A673 (cell line): Measurements from ENCODE around the gene DNAJB2. TPM values are rescaled to one million over a fixed set of nuclear protein-coding genes. Genes with fewer than 3 reads are reported as not detected.

Experiments
- BruUV-seq: library from RNA; stranded (reverse); fragments of 400-500 nt; replicated peaks from 2 replicates; lab custom pipeline; 2021; lab: Mats Ljungman, UMichigan
- CTCF ChIA-PET: fragments of 300-600 bp; sonication (Branson Sonifier 250); formaldehyde crosslinking; loops from one replicate; lab custom pipeline; 2022; ENCODE audit warnings: antibody characterized with exemption; lab: Charles Lee
- POLR2A ChIA-PET: fragments of 300-600 bp; sonication (Branson Sonifier 250); formaldehyde crosslinking; loops from one replicate; lab custom pipeline; 2022; ENCODE audit warnings: antibody characterized with exemption; ENCODE audit not compliant: low non-redundant PET; lab: Charles Lee
- DNase-seq: peaks from one replicate; pipeline ENCODE4 v3.0.0-alpha.2; 2015; ENCODE audit warnings: low spot score
- H3K27ac ChIP-seq: fragments of 200-600 bp; sonication (generic); 2 replicates; pipeline ENCODE4 v1.5.1; 2016; ENCODE audit warnings: mixed run types, low read depth, mild to moderate bottlenecking, mixed read lengths, antibody characterized with exemption, low read length; ENCODE audit not compliant: poor library complexity, severe bottlenecking
- H3K27me3 ChIP-seq: fragments of 200-600 bp; sonication (generic); replicated peaks from 2 replicates; pipeline ENCODE4 v1.6.1; 2017; ENCODE audit warnings: mixed run types, low read depth, mild to moderate bottlenecking, mixed read lengths, antibody characterized with exemption, low read length; ENCODE audit not compliant: insufficient read depth, poor library complexity
- H3K36me3 ChIP-seq: fragments of 200-600 bp; sonication (generic); 2 replicates; pipeline ENCODE4 v1.6.1; 2016; ENCODE audit warnings: mixed run types, mild to moderate bottlenecking, mixed read lengths, antibody characterized with exemption, low read length; ENCODE audit not compliant: insufficient read depth, poor library complexity, severe bottlenecking
- H3K4me1 ChIP-seq: fragments of 200-600 bp; sonication (generic); 2 replicates; pipeline ENCODE4 v1.6.1; 2017; ENCODE audit warnings: mixed run types, mild to moderate bottlenecking, mixed read lengths, antibody characterized with exemption, low read length; ENCODE audit not compliant: insufficient read depth, poor library complexity, severe bottlenecking
- H3K4me3 ChIP-seq: fragments of 200-600 bp; sonication (generic); 2 replicates; pipeline ENCODE4 v1.5.1; 2016; ENCODE audit warnings: low read depth, mixed run types, mild to moderate bottlenecking, mixed read lengths, low read length; ENCODE audit not compliant: poor library complexity, severe bottlenecking
- H3K9me3 ChIP-seq: fragments of 200-600 bp; sonication (generic); 2 replicates; pipeline ENCODE4 v1.6.1; 2016; ENCODE audit warnings: mixed run types, low read depth, mild to moderate bottlenecking, mixed read lengths, antibody characterized with exemption, low read length; ENCODE audit not compliant: poor library complexity, severe bottlenecking
- CTCF ChIP-seq: fragments of 300-800, 200-600 bp; sonication (generic); conservative IDR thresholded peaks from 2 replicates; pipeline ENCODE4 v1.5.1; 2017; ENCODE audit warnings: low read depth, mild to moderate bottlenecking, antibody characterized with exemption, low read length, moderate library complexity, mixed read lengths
- EZH2 ChIP-seq: fragments of 200-600 bp; sonication (generic); IDR thresholded peaks from 2 replicates; pipeline ENCODE4 v1.6.1; 2017; ENCODE audit warnings: borderline replicate concordance, low read depth, mild to moderate bottlenecking, mixed read lengths, antibody characterized with exemption, low read length; ENCODE audit not compliant: poor library complexity, severe bottlenecking
- intact Hi-C: fragments of 100-400 bp; cut with micrococcal nuclease; formaldehyde crosslinking; loops from one replicate; pipeline ENCODE4 v1.10.0; 2022; ENCODE audit not compliant: unreplicated experiment
- total RNA-seq: library from RNA; stranded (reverse); gene quantifications from 2 replicates; pipeline ENCODE4 v1.2.3, GENCODE V29; 2021

DNAJB2 gene
- total RNA-seq, 1 experiment from 2014 or later, result 24.4 TPM

- Histone ChIP-seq H3K36me3 (no peaks in the 10 kb centered on the region), H3K4me3 (no peak overlapping the region), H3K9me3 (no peaks in the 10 kb centered on the region), H3K27me3 (peaks cover 61% of the 10 kb centered on the region), H3K4me1 (no peaks in the 10 kb centered on the region), H3K27ac (no peak overlapping the region)
- intact Hi-C loops, result no loop called here
- DNase-seq, result no peak
- BruUV-seq, result no TSS peak
- POLR2A ChIA-PET, result no interaction called here
- CTCF ChIA-PET, result no interaction called here
- TF ChIP-seq CTCF (no peak), EZH2 (no peak)
Observed at GRCh38 chr2:219323434-219323833, 44.3 kb downstream of the DNAJB2 start.

- intact Hi-C loops, result no loop called here
- H3K9me3 ChIP-seq, result no peaks in the 10 kb centered on the region
- no peak for TF ChIP-seq EZH2
- no peak for TF ChIP-seq CTCF
- no peak overlapping the region for H3K4me3 ChIP-seq
- BruUV-seq, result no TSS peak
- ChIA-PET CTCF (no interaction called here), POLR2A (no interaction called here)
- no peaks in the 10 kb centered on the region for H3K36me3 ChIP-seq
- peaks cover 66% of the 10 kb centered on the region for H3K27me3 ChIP-seq
- H3K4me1 ChIP-seq, result no peaks in the 10 kb centered on the region
- no peak for DNase-seq
- no peak overlapping the region for H3K27ac ChIP-seq
Observed at GRCh38 chr2:219325136-219325535, 46.0 kb downstream of the DNAJB2 start.

GRCh38 chr2:219325657-219326315 is 46.6 kb downstream of the DNAJB2 start:
- ChIA-PET POLR2A (no interaction called here), CTCF (no interaction called here)
- Histone ChIP-seq H3K4me1 (no peaks in the 10 kb centered on the region), H3K4me3 (no peak overlapping the region), H3K27me3 (peaks cover 72% of the 10 kb centered on the region), H3K27ac (no peak overlapping the region), H3K9me3 (no peaks in the 10 kb centered on the region), H3K36me3 (no peaks in the 10 kb centered on the region)
- TF ChIP-seq CTCF (no peak), EZH2 (no peak)
- no TSS peak for BruUV-seq
- DNase-seq, result no peak
- intact Hi-C loops, result no loop called here
